ENCODE measurements around the gene KCNQ2. TPM values are rescaled to one million over a fixed set of nuclear protein-coding genes. Genes with fewer than 3 reads are reported as not detected.

Gene KCNQ2
- total RNA-seq, 4 donors from 2014 or later: not detected

DNA sequence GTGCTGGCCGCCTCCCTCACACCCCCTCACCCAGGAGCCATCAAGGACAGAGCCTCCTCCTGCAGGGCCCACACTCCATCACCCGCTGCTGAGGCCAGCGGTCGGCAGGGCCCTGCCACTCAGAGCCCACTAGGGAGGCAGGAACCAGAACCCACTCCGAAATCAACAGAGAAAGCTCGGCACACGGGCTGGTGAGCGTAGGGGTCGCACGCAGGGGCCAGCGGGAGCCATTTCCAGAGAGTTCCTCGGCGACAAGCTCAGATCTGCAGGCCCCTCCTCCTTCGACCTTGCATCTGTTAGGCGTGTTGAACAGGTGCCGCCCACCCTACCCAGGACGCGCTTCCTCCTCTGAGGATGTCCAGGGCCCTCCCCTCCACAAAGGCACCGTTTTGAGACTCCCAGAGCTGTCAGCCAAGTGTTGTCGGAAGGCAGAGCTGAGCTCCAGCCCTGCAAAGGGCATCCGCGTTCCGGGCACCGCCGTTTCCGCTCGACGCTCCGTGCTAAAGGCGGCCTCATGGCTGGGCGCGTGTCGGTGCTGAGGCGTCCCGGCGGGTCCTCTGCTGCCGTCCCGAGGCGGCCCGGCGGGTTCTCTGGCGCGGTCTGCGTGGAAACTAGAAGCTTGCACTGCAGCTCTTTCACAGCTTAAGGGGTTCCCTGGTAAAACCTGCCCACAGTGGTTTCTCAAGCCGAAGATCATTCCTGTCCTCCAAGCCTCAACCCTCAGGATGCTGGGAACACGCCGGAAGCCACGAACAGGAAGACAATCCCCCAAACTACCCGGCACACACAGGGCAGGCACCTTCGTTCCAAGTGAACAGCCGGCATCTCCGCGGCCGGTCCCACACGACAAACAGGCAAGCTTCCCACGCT lies 6.8 kb downstream of the KCNQ2 start:
- ATAC-seq (ENCODE audit: low FRiP score): no peak
- TF ChIP-seq, protein P1, sequence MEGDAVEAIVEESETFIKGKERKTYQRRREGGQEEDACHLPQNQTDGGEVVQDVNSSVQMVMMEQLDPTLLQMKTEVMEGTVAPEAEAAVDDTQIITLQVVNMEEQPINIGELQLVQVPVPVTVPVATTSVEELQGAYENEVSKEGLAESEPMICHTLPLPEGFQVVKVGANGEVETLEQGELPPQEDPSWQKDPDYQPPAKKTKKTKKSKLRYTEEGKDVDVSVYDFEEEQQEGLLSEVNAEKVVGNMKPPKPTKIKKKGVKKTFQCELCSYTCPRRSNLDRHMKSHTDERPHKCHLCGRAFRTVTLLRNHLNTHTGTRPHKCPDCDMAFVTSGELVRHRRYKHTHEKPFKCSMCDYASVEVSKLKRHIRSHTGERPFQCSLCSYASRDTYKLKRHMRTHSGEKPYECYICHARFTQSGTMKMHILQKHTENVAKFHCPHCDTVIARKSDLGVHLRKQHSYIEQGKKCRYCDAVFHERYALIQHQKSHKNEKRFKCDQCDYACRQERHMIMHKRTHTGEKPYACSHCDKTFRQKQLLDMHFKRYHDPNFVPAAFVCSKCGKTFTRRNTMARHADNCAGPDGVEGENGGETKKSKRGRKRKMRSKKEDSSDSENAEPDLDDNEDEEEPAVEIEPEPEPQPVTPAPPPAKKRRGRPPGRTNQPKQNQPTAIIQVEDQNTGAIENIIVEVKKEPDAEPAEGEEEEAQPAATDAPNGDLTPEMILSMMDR (IDR thresholded peaks at IDR 0.05): no peak
- DNase-seq (ENCODE audit: low spot score): no peak

DNA sequence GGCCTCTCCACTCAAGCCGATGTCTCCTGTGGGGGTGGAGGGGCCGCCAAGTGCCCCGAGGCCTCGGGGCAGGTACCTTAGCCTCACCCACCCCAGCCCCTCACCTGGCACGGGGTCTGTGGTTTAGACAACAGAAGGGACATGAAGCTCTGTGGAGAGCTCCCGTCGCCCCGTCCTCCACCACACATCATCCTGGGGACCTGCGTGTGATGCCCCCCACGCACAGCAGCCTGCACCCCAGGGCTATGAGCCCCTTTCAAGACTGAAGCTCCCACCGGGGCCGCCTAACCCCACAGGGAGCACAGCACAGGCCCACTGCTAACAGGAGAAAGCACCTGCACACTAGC lies 8.2 kb downstream of the KCNQ2 start:
- DNase-seq (ENCODE audit: low spot score): no peak
- TF ChIP-seq, protein P1 (IDR thresholded peaks at IDR 0.05): no peak
- ATAC-seq (ENCODE audit: low FRiP score): no peak

DNA sequence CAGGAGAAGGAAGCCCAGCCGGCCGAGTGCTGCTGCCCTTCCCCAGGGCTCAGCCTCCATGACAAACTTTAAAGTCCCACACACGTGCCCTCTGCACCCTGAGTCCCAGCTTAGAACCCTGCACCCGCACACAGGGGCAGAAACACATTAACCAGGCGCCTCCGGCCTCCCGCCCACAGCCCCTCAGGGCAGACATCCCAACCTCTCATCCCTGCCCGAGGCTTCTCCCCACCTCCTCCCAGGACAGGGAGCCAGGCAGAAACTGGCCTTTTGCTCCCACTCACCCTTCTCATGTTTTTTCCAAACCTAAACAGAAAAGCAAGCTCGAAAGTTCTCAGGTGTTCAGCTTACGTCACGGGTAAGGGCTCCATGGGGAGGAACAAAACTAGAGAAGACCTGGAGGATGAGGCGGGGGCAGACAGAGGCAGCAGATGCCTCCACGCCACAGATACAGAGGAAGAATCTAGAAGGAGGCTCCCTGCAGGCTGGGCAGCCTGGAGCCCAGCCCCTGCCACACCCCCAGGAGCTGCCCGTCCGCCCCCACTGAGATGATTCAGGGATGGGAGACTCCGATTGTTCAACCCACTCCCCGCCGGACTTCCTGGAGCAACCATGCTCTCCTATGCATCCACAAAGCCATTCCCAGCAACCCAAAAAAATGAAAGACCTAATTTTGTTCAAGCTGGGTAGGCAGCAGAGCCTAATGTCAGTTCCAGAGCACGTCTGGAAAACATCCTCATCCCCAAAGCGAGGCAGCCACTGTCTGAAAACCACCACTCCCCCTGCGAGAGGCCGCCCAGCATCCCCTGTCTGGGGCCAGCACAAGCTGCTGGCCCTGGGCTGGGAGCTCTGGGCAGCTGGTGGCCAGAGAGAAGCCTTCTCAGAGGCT lies 8.8 kb downstream of the KCNQ2 start:
- TF ChIP-seq, protein P1 (IDR thresholded peaks at IDR 0.05): no peak
- ATAC-seq (ENCODE audit: low FRiP score) (no peak), DNase-seq (ENCODE audit: low spot score) (no peak)

DNA sequence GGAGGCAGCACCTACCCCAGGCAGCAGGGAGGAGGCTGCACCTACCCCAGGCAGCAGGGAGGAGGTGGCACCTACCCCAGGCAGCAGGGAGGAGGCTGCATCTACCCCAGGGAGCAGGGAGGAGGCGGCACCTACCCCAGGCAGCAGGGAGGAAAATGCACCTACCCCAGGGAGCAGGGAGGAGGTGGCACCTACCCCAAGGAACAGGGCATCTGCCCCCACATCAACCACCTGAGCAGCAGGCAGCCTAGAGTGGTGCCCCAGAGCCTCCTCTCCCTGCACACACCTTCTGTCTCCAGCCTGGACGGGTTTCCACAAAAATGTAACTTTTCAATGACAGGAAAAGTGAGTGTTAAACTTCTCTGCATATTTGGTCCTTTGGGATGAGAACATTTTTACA lies 10.2 kb downstream of the KCNQ2 start:
- TF ChIP-seq, protein P1 (IDR thresholded peaks at IDR 0.05): no peak
- ATAC-seq (ENCODE audit: low FRiP score) (no peak), DNase-seq (ENCODE audit: low spot score) (no peak)

DNA sequence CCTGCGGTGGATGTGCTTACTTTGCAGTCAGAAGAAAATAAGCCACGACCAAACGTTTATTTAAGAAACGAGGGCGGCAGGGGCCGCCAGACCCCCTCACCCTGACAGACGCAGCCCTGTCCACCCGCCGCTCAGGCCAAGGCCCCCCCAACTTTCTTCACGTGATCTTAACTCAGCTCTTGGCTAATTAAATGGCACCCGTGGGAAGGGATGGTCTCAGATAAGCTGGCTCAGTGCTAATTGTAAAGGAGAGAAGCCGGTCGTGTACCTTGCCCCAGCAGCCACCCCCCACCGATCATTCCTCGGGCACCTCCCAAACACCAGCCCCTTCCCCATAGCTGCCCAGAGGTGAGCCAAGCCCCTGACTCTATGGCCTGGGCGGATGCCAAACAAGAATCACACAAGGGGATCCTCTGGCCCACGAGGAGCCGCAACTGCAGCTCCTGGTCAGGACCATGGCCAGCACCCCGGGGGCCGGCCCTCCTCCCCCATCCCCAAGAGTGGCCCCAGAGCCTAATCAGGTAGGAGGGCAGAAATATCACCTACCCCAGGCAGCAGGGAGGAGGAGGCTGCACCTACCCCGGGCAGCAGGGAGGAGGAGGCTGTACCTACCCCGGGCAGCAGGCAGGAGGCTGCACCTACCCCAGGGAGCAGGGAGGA lies 11.2 kb downstream of the KCNQ2 start:
- DNase-seq (ENCODE audit: low spot score) (no peak), ATAC-seq (ENCODE audit: low FRiP score) (no peak)
- TF ChIP-seq, protein P1 (IDR thresholded peaks at IDR 0.05): no peak

DNA sequence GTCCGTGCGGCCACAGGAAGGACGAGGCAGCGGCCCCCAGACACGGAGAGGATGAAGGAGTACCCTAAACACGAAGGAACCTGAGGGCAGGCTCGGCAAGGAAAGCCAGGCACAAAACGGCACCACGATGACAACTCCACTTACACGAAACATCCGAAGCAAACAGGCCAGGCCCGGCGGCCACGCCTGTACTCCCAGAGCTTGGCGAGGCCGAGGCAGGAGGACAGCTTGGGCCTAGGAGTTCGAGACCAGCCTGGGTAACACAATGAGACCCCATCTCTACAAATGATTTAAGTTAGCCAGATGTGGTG lies 13.4 kb downstream of the KCNQ2 start:
- ATAC-seq (ENCODE audit: low FRiP score): no peak
- TF ChIP-seq, protein P1 (IDR thresholded peaks at IDR 0.05): no peak
- no peak for DNase-seq (ENCODE audit: low spot score)
